ENCODE data around the gene DPEP3. TPM values are rescaled to one million over a fixed set of nuclear protein-coding genes. Genes with fewer than 3 reads are reported as not detected.

Gene DPEP3
- total and polyA plus RNA-seq, 10 of the 15 experiments (the other 5 are each of a cell fraction or from before 2014, with no cell fraction given): not detected

DNA sequence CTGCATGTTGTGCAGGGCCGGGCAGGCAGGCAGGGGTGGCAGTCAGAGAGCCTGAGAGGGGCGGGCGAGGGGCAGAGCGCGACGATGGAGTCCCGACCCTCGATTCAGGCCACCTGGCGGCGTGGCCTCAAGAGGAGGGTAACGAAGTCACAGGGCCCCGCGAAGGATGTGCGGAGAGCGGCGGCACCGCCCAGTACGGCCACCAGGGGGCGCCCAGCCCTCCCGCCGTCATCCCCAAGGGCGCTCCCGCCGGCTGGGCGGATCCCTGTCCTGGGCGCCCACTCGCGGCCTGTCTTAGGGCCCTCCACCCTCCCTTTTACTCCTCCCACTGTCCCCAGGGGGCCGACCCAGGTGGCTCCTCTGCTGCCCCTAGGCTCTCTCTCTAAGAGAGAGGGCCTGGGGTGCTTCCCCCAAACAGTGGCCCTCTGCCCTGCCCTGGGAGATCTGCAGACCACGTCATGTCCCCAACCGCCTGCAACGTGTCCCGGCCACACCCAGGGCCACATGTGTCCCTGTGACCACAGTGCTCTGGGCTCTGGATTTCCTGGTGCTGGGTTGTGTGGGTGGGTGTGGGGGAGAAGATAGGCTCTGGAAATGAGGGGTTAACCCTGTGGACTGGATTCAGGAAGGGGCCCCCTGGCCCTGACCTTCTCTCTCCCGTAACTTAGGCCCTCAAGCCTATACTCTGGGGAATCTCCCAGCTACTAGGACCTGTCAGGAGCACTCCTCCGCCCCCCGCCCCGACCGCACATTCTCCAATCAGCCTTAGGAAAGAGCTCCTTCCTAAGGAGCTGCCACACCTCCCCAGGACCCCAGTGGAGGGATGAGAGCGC is 13.1 kb upstream of the DPEP3 start (continued):
- TF ChIP-seq, protein P1, sequence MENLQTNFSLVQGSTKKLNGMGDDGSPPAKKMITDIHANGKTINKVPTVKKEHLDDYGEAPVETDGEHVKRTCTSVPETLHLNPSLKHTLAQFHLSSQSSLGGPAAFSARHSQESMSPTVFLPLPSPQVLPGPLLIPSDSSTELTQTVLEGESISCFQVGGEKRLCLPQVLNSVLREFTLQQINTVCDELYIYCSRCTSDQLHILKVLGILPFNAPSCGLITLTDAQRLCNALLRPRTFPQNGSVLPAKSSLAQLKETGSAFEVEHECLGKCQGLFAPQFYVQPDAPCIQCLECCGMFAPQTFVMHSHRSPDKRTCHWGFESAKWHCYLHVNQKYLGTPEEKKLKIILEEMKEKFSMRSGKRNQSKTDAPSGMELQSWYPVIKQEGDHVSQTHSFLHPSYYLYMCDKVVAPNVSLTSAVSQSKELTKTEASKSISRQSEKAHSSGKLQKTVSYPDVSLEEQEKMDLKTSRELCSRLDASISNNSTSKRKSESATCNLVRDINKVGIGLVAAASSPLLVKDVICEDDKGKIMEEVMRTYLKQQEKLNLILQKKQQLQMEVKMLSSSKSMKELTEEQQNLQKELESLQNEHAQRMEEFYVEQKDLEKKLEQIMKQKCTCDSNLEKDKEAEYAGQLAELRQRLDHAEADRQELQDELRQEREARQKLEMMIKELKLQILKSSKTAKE (IDR thresholded peaks at IDR 0.05; ENCODE audit: low read depth, poor library complexity, severe bottlenecking): no peak
- TF ChIP-seq EED (IDR thresholded peaks at IDR 0.05; ENCODE audit: low read depth) (peak; percentile 53), FOXM1 (IDR thresholded peaks at IDR 0.05; ENCODE audit: low read depth, low read length) (no peak), CREB1 (IDR thresholded peaks at IDR 0.05; ENCODE audit: low read depth) (peak; percentile 74), SREBF2 (IDR thresholded peaks at IDR 0.05; ENCODE audit: low read length) (no peak), BRCA1 (IDR thresholded peaks at IDR 0.05; ENCODE audit: low read depth, low read length) (no peak)

DNA sequence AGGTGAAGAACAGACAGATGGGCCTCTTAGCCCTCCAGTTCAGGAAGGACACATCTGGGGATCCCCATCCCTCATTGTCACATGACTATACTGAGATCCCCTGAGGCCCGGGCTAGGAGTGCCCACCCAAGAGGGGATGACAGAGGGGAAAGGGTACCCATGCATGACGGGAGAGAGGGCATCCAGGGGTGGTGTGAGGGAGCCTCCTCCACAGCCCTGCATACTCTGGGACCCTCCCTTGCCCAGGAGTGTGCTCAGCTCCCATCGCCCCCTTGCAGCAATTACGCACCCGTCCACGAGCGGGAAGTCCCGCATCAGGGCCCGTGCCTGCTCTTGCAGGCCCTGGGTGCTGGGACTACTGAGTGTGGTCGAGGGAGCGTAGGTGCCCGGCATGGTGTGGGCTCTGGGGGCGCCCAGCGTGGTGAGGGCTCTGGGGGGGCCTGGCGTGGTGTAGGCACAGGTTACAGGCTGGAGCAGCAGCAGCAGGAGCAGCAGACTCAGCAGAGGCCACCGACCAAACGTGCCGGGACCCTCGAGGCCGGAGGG is 12.4 kb upstream of the DPEP3 start:
- peak overlapping the region; percentile 79 for H3K4me2 ChIP-seq (ENCODE audit: control insufficient read depth, insufficient read depth)
- TF ChIP-seq, protein P2, sequence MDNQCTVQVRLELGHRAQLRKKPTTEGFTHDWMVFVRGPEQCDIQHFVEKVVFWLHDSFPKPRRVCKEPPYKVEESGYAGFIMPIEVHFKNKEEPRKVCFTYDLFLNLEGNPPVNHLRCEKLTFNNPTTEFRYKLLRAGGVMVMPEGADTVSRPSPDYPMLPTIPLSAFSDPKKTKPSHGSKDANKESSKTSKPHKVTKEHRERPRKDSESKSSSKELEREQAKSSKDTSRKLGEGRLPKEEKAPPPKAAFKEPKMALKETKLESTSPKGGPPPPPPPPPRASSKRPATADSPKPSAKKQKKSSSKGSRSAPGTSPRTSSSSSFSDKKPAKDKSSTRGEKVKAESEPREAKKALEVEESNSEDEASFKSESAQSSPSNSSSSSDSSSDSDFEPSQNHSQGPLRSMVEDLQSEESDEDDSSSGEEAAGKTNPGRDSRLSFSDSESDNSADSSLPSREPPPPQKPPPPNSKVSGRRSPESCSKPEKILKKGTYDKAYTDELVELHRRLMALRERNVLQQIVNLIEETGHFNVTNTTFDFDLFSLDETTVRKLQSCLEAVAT (IDR thresholded peaks at IDR 0.05): no peak
- TF ChIP-seq, protein P3, sequence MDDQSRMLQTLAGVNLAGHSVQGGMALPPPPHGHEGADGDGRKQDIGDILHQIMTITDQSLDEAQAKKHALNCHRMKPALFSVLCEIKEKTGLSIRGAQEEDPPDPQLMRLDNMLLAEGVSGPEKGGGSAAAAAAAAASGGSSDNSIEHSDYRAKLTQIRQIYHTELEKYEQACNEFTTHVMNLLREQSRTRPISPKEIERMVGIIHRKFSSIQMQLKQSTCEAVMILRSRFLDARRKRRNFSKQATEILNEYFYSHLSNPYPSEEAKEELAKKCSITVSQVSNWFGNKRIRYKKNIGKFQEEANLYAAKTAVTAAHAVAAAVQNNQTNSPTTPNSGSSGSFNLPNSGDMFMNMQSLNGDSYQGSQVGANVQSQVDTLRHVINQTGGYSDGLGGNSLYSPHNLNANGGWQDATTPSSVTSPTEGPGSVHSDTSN (IDR thresholded peaks at IDR 0.05; ENCODE audit: insufficient replicate concordance, low read depth, low read length): no peak
- peak in 1 of 2 experiments; percentile 4; a peak in 1 of 4 replicates for TF ChIP-seq BHLHE40 (IDR thresholded peaks at IDR 0.05; ENCODE audit: borderline replicate concordance in 1 of 2, low read depth in 2 of 2, low read length in 1 of 2)
- TF ChIP-seq BCL11A (IDR thresholded peaks at IDR 0.05; ENCODE audit: low read depth, low read length): no peak
- no peak for TF ChIP-seq TCF7 (IDR thresholded peaks at IDR 0.05; ENCODE audit: borderline replicate concordance)
- no peak for TF ChIP-seq CHD1 (IDR thresholded peaks at IDR 0.05; ENCODE audit: low read depth, low read length)
- peak; percentile 95 for TF ChIP-seq PAX5 (IDR thresholded peaks at IDR 0.05; ENCODE audit: borderline replicate concordance, low read depth, low read length)
- no peak for TF ChIP-seq MYC (IDR thresholded peaks at IDR 0.05; ENCODE audit: insufficient read depth, insufficient read length, insufficient replicate concordance, low read length, severe bottlenecking)
- TF ChIP-seq HCFC1 (IDR thresholded peaks at IDR 0.05; ENCODE audit: low read length): no peak
- no peak; the same call in 1 of the 2 replicates for TF ChIP-seq CREM (IDR thresholded peaks at IDR 0.05; ENCODE audit: low read depth)
- no peaks in the 10 kb centered on the region for H3K27me3 ChIP-seq (replicated peaks in 1 of 2; ENCODE audit: control insufficient read depth in 2 of 2, insufficient read depth in 2 of 2, low read length in 1 of 2)
- SMC1A ChIA-PET (ENCODE audit: uncharacterized antibody, unreplicated experiment): interaction anchor here (1.0 to 1.5 kb wide), 4 partner anchors 12 to 48 kb away, joined by 3 read pairs; partner anchors contain the start of gene DPEP3
- no peaks in the 10 kb centered on the region for H3K36me3 ChIP-seq (ENCODE audit: control insufficient read depth in 2 of 2, insufficient read depth in 2 of 2, low read length in 1 of 2)
- in situ Hi-C loops (cut with MboI) (loop anchor here (5.0 kb wide), 1 partner anchor 235 kb away; no protein-coding TSS in a partner anchor), intact Hi-C loops (cut with micrococcal nuclease; ENCODE audit: unreplicated experiment) (loop anchor here (1.0 to 2.0 kb wide), 4 partner anchors 31 to 237 kb away; partner anchors contain the start of genes DDX28 and DUS2)
- CTCF ChIA-PET: interaction anchor here (1.1 to 2.3 kb wide), 4 partner anchors 16 to 238 kb away, joined by 3 to 23 read pairs (median 4); partner anchors contain the start of gene NFATC3
- no peak for DNase-seq (ENCODE audit: low read depth, low spot score)
- 17% methylated on average over 20 of the region's 20 CpGs for WGBS (ENCODE audit: insufficient coverage, insufficient replicate concordance, low lambda C conversion rate, missing lambda C conversion rate)
- no TSS peak for BruUV-seq (replicated peaks)
- no peaks in the 10 kb centered on the region for H4K20me1 ChIP-seq (ENCODE audit: control insufficient read depth, insufficient read depth)
- H3K9me3 ChIP-seq (replicated peaks; ENCODE audit: control insufficient read depth, insufficient read depth, low read length): no peaks in the 10 kb centered on the region
- H3K4me3 ChIP-seq: peak overlapping the region; percentile 24; the same call in 1 of the 2 replicates
- H3K9ac ChIP-seq (ENCODE audit: control insufficient read depth, insufficient read depth, low read length): no peak overlapping the region
- H3K79me2 ChIP-seq (ENCODE audit: control insufficient read depth, insufficient read depth, low read length): no peaks in the 10 kb centered on the region
- H3K4me1 ChIP-seq (ENCODE audit: control insufficient read depth, insufficient read depth, low read length): peaks cover 39% of the 10 kb centered on the region
- no peak overlapping the region; the same call in 1 of the 2 replicates for H3K27ac ChIP-seq (ENCODE audit: control insufficient read depth, insufficient read depth)
- RAD21 ChIA-PET (ENCODE audit: unreplicated experiment): interaction anchor here (1.8 kb wide), 1 partner anchor 26 kb away, joined by 7 read pairs; no protein-coding TSS in a partner anchor
- no peak for FAIRE-seq
- H2AFZ ChIP-seq (ENCODE audit: control insufficient read depth, low read depth, low read length): peak overlapping the region; percentile 63
- peak; percentile 31 for ATAC-seq
- POLR2A ChIA-PET: no interaction called here

Measured in GM12878 (cell line).